Activated CD4-positive, alpha-beta T cell treated with anti-CD3 and anti-CD28 coated beads, Interleukin-2, amount 50 U/mL, for 48 hours (primary cell): ENCODE results near the gene ASTN2.

Experiments used
- DNase-seq, 2 experiments: peaks; one replicate each; pipeline ENCODE4 v3.0.0-alpha.2; 2020

The ASTN2 gene

GRCh38 chr9:116587919-116588318, 826.9 kb downstream of the ASTN2 start:
- DNase-seq, result no peak

- no peak for DNase-seq
Observed at GRCh38 chr9:116585896-116586295, 829.0 kb downstream of the ASTN2 start.

DNA sequence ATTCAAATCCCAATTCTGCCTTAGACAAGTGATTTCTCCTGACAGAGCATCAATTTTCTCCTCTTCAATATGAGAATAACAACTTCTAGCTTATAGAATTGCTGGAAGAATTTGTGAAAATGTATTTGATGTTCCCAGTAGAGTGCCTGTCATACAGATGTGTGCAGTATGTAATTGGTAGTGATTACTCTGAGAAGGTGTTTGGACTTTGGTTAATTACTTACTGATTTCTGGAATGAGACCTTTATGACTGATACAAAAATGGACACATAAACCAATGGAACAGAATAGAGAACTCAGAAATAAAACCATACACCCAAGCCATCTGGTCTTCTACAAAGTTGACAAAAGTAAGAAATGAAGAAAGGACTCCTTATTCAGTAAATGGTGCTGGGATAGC, 829.7 kb downstream of the ASTN2 start:
- DNase-seq, result no peak

GRCh38 chr9:116580853-116581252, 834.0 kb downstream of the ASTN2 start:
- no peak for DNase-seq

GRCh38 chr9:116576386-116576785, 838.5 kb downstream of the ASTN2 start:
- no peak for DNase-seq

DNA sequence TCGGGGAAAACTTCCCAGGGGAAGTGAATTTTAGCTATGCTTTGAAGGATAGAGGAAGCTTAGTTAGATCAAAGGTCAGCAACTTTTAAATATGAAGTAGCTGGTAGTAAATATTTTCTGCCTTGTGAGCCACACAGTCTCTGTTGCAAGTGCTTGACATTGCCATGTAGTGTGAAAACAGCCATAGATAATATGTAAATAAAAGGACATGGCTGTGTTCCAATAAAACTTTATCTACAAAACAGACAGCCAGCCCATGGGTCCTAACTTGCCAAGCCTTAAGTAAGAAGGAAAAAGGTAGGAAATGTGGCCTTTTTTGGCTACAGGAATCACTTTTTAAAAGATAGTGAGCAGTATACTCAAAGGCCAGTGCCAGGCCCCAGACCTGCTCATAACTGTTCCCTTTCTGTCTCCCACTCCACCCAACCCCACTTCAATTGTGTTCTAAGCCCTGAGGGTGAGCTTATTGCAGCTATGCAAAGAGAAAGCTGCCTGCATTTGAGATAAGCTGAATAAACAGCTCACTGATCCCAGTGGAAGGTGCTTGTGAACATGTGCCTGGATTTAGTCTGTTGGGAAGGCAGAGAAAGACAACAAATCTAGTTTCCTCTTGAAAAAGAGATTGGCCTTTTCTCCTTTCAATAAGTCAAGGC, 840.7 kb downstream of the ASTN2 start:
- DNase-seq, result no peak

DNA sequence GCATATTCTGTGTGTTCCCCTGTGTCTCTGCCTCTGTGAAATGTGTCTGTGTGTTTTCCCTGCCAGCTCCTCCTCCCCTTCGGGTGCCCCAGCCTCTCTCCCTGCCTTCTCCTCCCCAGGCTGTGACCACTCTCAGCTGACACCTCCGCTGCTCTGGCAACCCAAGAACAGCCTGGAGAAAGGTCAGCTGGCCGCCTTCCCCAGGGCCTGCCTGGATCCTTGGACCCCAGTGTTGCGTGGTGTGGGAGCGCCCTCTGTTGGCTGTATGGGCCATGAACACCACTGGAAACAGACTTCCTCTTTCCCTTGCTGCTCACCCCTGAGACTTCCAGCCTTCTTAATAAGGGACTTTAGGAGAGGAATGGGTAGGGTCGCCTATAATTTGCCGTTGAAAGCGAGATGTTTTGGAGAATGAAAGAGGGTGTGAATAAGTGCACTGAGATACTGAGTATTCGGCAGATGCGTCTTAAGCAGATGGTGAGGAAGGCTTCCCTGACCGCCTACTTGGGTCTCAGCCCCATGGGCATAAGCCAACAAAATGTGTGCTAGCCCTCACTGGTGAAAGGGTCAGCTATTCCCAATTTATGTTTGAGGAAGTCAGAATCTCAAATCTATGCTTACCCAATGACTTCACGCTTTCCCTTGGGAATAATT, 842.6 kb downstream of the ASTN2 start:
- DNase-seq, result peak; percentile 49 to 53

DNA sequence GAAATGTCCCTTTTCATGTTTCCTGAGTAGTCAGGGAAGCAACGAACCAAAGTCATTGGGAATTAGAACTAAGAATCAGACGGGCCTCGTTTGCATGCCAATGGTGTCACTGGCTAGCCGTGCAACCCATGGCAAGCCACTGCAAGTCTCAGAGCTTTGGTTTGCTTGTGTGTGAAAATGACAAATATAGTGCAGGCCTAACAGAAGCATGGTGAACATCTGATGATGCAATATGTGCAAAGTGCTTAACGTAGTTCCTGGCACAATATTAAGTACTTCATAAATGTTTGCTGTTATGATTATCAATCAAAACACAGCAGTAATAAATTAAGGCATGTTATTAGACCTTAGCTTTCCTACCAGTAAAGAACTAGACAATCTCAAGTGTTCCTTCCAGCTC, 845.7 kb downstream of the ASTN2 start:
- DNase-seq, result no peak

DNA sequence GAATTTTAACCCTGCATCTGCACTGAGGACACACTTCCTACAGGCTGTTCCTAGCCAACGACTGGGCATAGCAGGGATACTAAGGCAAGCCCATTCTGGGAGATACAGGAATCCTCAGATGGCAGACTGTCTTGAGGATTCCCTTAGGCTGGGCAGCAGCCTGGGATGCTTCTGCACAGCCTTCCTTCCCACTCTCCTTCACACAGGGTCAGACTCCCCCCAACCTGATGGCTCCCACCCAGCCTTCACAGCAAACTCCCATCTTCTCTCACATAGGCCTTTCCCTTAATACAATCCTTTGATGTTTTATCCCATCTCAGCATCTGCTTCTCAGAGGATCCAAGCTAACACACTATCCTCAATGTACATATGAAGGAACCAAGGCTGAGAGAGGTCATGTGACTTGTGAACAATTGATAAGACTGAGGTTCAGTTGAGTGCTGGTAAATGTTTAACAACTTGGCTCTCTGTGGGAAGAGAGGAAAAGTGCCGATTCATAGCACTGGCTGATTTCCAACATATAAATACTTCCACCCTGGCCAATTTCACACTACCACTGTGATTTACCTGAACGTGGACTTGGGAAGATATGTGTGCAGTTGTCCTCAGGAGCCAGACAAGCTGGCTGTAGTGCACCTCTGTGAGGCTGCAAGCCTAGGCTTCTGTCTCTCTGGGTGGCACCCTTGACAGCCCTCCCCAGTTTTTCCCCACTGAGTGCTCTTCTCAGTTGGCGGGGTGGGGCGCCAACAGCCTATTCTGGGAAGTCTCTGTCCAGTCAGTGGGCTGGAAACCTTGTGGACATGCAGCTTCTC, 848.0 kb downstream of the ASTN2 start:
- no peak for DNase-seq

DNA sequence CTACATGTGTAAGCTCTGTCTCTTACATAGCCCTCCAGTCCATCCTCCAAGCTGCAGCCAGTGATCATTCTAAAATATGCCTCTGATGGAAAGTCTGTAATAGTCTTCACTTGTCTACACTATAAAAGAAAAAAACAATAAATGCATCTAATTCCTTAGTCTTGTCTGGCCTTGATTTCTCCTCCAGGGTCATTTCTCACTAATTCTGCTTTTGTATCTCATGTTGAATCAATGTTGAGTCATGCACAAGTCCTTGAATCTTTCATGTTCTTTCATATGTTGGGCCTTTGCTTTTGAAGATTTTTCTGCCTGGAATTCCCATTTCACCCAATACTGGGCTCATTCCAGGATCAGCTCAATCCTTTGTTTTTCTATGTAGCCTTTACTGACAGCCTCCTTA, 848.9 kb downstream of the ASTN2 start:
- no peak for DNase-seq

DNA sequence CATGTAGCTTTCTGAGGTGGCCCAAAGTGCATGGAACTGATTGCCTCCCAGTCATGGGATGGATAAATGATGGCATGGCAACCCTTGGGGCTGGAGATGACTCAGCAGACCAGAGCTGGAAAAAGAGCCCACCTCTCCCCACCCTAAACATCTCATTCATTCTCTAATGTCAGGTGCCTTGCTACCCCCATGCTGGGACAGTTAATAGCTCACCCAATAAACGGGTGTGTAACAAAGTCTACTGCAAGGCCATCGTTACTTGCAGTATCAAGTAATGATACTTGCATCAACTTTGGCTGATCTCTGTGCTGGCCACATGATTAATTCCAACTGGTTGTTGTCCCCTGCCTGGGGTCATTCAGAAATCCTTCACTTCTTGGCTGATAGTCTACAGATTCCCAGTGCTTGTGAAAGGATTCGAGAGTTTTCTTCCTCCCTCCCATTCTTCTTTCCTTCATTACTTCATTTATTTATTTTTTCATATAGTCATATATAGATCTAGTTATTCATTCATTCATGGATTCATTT, 850.5 kb downstream of the ASTN2 start:
- DNase-seq, result no peak

DNA sequence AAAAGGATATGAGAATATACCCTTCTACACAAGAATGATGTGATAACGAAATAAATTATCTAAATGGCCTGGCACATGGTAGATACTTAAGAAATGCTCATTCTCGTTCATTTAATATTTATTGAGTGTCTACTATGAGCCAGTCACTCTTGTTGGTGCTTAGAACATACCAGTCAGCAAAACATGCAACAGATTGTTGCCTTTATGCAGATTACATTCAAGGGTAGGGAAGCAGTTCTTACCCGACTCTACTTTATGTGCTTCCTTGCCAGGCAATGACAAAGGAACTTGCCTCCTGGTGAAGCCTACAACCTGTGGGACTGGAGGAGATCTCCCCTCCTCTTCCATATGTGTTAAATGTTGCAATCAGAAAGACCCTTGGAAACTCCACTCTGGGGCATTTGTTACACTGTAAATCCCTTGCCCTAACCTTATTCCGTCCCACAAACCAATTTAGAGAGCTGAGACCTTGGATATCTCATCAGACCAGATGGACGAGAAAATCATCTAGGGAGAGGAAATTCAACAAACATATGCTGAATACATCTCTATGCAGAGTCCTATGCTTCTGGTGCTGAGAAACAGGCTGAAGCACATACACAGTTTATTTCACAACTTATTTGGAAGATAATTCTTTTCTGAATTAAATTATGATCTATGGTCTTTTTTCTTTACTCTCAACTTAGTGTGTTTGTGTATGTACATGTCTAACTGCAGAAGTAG, 855.9 kb downstream of the ASTN2 start:
- no peak for DNase-seq

- DNase-seq, result no peak
Observed at GRCh38 chr9:116558035-116558434, 856.8 kb downstream of the ASTN2 start.

DNA sequence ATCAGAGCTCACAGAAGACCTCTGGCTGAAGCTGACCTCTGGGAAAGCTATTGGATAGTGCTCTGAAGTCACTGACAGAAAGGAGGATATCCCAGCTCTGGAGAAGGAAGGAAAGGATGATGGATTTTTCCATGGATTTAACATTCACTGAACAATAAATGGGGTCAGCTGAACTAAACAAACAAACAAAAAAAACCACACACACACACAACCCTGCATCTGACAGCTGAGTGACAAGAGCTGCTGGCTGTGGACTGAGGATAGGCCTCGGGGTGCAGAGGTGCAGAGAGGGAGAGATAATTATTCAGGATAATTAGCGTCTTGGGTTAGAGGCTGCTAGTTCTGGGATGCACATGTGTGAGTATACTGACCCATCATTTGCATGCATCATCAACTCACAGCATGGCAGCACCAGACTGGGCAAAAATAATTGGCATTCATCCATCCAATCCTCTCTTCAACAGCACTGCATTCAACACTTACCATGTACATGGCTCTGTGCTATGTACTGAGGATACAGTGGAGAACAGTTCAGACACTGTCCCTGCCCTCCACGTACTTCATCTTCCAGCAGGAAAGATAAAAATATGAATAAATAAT, 859.2 kb downstream of the ASTN2 start:
- no peak for DNase-seq

GRCh38 chr9:116555119-116555518, 859.7 kb downstream of the ASTN2 start:
- no peak for DNase-seq

DNA sequence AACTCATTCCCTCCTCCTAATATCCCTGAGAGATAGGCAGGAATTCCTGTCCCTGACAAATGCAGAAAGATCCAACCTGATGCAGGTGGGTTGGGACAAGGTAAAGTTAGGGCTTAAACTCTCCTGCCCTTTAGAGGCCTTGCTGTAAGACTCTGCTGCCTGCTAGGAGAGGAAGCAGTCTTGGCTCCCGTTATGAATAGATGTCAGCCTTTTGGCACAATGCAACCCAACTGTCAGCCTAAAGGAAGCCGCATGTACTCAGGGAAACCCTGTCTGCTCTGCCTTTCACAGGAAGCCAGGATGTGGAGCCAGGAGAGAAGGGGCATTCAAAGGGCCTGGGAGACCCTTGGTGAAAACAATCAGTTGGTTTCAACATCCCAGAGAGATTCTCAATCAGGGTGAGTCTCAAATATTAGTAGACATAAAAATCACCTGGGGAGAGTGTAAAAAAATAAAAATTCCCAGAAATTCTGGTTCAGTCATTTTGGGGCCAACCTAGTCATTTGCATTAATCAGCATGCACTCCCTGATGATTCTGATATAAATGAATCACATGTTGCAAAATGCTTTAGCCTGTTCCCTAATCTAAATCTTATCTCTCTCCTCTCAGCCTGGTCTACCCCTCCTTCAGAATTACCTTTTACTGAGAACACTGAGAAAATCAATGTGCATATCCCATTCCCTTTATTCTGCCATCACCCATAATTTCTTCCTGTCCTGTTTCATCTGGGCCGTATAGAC, 864.0 kb downstream of the ASTN2 start:
- no peak for DNase-seq

DNA sequence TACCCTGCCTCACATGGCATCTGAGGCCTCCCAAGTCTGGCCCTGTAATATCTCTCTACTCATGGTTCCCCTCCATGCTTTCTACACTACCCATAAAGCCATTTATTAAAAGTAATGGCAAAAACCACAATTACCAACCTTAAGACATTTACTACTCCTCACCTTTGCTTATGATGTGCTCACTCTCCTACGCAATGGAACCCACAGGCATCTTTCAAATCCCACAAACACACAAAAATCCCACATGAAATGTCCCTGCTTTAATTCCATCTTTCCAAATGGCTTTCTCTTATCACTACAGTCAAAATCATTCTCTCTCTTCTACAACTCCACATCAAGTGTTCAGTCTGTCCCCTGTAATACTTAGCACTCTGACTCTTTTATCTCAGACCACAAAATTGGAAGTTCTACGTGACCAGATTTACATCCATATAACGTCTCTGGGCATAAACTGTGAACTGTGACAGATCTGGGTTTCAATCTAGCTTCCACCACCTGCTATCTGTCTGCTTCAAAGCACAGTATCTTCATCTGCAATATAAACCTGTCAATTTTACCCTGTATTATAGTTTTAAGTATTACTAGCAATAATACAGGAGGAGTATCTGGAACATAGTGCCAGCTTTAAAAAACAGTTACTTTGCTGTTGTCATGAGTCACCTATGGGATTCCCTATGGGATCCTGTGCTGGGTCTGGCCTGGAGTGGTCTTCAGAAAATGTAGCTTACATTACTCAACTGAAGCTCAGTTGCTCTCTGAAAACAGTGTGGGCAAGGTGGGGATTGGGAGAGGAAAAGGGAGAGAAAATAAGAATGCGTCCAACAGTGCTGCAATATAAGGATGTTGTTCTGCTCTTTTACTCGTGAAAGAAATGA, 864.8 kb downstream of the ASTN2 start:
- DNase-seq, result no peak

DNA sequence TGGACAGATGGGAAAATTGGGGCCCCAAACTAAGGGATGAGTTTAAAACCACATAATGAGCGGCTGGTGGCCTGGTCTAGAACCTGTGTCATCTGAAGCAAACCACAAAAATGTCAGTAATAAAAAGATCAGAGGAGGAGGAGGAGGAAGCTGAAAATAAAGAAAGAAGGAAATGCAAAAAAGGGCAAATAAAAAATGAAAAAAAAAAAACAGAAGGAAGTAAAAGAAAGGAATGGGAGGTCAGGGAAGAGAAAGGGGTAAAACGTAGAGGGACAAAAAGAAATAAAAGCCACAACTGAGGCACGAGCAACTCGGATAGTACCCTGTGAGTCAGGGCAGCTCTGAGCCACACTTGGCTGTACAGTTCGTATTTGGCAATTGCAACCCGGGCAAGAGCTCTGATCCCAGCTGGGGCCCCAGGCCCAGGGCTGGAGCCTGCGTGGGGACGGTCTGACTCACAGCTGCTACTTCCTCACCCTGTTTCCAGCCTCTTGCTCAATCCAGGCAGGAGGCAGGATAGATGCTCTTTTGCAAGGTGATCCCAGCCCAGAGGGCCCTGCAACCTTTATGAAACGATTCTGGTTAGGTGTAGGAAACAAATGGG, 865.7 kb downstream of the ASTN2 start:
- no peak for DNase-seq

- no peak for DNase-seq
Observed at GRCh38 chr9:116547729-116548426, 867.0 kb downstream of the ASTN2 start.
